GM19372 (cell line): Measurements from ENCODE around the gene METTL8.

Source experiments
- ATAC-seq: cut with Tn5 transposase; IDR thresholded peaks from one replicate; pipeline ENCODE4 v1.9.1; 2021; ENCODE audit warnings: mild to moderate bottlenecking, low read depth, moderate library complexity; ENCODE audit not compliant: unreplicated experiment

Gene METTL8

DNA sequence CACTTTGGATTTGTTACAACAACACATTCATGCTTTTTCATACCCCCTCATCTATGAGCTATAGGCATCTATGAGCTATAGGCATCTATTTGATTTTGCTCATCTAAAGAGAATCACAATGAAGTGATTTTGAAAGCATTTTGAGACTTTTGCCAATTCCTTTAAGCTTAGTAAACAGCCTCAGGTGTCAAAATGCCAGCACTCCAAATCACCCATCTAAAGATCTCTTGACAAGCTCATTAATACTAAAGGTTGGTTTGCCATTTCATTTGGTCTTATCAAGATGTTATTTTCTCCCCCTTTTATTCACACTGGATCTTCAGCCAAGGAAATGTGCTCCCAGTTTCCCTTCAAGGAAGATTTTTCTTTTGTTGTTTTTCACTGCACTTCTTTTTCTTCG, 162.4 kb downstream of the METTL8 start:
- ATAC-seq, result no peak

- ATAC-seq, result no peak
These were observed 165.7 kb downstream of the METTL8 start for GRCh38 chr2:171267855-171268629.
